IMR-90 (cell line): ENCODE measurements around the gene RPS5.

Experiments
- POLR2A ChIP-seq: IDR thresholded peaks from 2 replicates; pipeline ENCODE4 v1.6.1; 2012; ENCODE audit warnings: mild to moderate bottlenecking, low read depth, low read length
- TF ChIP-seq, protein P1 (sequence below): conservative IDR thresholded peaks from 2 replicates; pipeline ENCODE4 v1.5.1; 2012; ENCODE audit warnings: mild to moderate bottlenecking, low read depth, low read length, improper control_type of control experiment

GRCh38 chr19:58440556-58440955 lies 53.5 kb downstream of the RPS5 start:
- TF ChIP-seq, protein P1, sequence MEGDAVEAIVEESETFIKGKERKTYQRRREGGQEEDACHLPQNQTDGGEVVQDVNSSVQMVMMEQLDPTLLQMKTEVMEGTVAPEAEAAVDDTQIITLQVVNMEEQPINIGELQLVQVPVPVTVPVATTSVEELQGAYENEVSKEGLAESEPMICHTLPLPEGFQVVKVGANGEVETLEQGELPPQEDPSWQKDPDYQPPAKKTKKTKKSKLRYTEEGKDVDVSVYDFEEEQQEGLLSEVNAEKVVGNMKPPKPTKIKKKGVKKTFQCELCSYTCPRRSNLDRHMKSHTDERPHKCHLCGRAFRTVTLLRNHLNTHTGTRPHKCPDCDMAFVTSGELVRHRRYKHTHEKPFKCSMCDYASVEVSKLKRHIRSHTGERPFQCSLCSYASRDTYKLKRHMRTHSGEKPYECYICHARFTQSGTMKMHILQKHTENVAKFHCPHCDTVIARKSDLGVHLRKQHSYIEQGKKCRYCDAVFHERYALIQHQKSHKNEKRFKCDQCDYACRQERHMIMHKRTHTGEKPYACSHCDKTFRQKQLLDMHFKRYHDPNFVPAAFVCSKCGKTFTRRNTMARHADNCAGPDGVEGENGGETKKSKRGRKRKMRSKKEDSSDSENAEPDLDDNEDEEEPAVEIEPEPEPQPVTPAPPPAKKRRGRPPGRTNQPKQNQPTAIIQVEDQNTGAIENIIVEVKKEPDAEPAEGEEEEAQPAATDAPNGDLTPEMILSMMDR: no peak
- TF ChIP-seq POLR2A: no peak
